ENCODE data around the gene ELAVL1.

Gene ELAVL1

DNA sequence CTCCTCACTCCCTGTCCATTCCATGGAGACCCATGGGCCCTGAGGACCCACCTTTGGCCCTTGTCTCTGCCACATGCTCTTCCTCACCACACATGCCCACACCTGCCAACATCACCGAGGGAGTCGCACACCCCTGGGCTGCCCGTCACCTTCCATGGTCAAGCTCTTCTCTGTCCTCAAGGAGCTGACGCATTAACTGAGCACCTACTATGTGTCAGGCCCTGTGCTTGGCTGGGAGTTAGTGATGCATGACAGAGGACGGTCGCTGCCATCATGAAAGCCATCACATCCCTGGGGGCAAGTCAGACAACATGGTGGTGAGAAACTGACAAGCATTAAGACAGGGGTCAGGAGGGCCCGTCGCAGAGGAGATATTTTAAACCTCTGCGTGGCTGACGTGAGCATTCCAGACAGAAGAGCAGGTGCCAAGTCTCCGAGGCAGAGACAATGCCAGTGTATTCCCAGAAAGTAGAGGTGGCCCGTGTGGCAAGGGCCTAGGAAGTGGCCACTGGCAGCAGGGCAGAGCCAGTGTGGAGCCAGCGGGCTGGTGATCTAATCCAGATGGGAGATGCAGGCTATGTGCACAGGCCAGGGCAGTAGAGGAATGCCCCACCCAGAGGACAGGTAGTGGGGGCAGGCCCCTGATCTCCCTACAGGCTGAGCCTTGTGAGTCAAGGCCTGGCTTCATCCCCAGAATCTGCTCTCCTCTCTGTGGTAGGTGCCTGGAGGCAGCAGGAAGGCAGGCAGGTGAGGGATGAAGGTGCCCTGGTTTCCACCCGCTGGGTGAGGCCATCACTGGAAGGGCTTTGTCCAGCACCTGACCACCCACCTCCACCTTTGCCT lies 21.2 kb downstream of the ELAVL1 start:
- no peak for DNase-seq

DNA sequence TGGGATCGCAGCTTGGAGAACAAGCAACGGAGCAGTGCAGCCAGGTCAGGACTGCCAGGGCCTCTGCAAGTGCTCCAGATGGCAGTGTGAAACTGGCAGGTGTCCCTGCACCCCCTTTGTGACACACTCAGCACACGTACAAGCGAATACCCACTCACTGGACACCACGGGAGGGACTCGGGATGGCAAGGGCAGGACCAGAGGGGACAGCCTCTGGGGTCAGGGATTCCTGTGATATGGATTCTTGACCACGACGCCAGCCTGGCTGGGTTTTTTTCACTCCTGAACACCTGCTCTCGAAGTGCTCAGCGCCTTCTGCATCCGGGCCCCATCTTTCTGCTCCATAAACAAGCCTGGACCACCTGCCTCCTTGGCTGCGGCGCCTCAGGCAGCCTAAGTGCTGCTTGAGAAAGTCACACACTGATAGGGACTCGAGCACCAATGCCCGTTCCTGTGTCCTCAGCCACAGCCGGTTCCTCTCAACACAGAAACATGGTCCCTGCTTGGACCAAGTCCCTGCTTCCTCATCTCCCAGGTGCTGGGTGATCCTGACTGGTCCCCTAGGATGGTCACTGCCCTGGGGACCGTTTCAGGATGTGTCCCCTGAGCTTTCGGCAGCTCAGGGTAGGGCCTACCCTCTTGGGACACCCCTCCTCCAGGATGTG lies 22.0 kb downstream of the ELAVL1 start:
- DNase-seq = no peak

- DNase-seq = no peak
Observed at GRCh38 chr19:7982651-7983099, 22.8 kb downstream of the ELAVL1 start.

- DNase-seq = no peak
Observed at GRCh38 chr19:7982103-7982502, 23.3 kb downstream of the ELAVL1 start.

- DNase-seq = no peak
Observed at GRCh38 chr19:7981661-7982060, 23.8 kb downstream of the ELAVL1 start.

- DNase-seq = no peak
Observed at GRCh38 chr19:7981199-7981598, 24.2 kb downstream of the ELAVL1 start.

DNA sequence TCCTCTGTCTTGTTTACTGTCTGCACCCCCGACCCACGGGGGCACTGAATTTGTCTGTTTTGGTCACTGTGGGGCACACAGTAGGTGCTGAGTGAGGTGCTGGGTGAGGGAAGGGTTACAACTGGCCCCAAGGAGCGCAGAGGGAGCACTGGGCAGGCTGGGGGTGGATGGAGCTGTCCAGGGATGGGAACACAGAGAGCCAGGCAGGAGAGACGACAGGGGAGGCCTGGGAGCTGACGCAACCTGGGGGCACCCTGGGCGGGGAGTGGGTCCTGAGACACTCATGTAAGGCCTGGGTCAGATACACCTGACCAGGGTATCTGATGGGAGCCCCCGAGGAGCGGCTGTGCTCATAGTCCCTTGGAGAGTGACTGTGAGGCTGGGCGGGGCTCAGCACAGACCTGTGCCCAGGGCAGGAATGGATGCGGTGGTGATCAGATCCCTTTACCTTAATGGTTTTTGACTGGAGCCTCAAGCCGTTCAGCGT lies 24.8 kb downstream of the ELAVL1 start:
- DNase-seq = no peak

DNA sequence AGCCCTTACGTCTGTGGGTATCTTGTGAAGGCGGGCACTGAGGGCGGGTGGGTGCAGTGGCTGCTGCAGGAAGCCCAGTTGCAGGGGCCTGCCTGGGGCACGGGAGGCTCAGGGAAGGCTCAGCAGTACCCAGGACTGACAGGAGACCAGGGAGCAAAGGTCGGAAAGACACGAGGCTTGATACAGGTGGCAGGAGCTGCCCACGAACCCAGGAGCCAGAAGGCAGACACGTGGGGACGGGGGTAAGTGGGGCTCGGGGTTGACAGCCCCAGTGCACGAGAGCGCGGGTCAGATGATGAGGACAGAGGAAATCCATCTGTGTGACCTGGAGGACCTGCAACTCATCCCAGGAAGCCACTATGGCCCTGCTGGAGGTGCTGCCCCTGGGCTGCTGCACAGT lies 25.3 kb downstream of the ELAVL1 start:
- DNase-seq = no peak

- no peak for DNase-seq
Observed at GRCh38 chr19:7979559-7979958, 25.9 kb downstream of the ELAVL1 start.

GRCh38 chr19:7979011-7979410 lies 26.4 kb downstream of the ELAVL1 start:
- DNase-seq = no peak

DNA sequence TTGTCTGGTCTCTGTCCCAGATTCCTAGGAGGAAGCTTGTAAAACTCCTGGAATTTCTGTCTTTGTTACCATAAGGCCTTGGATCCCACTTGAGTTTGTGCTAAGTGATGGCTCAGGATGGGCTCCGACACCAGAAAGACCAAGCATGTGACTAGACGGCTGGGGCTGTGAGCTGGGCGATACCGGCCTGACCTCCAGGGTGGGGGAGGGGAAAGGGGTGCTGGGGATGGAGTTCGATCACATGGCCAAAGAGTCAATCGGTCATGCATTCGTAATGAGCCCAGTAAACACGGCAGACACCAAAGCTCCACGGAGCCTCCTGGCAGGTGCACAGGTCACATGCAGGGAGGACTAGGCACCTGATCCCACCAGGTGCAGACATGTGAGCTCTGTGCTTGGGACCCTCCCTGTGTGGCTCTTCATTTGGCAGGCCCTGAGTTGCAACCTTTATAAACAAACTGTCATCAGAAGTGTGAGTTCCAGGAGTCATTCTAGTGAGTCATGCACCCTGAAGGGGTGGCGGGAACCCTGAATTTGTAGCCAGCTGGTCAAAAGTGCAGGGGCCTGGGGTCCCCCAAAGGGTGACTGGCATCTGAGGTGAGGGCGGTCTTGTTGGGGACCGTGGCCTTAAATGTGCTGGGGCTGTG lies 27.1 kb downstream of the ELAVL1 start:
- no peak for DNase-seq

DNA sequence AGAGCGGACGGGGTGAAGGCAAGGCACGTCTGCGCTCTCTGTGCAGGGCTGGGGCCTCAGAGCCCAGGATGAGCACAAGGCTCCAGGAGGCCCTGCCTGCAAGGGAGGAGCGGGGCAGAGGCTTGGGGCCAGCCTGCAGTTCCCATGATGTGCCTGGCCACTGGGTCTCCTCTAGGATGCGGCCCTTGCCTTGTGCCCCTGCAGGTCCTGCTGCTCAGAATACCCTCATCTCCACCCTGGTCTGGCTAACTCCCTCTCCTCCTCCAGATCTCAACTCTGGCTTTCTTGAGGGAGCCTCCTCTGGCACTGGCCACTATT lies 27.8 kb downstream of the ELAVL1 start:
- DNase-seq = no peak

DNA sequence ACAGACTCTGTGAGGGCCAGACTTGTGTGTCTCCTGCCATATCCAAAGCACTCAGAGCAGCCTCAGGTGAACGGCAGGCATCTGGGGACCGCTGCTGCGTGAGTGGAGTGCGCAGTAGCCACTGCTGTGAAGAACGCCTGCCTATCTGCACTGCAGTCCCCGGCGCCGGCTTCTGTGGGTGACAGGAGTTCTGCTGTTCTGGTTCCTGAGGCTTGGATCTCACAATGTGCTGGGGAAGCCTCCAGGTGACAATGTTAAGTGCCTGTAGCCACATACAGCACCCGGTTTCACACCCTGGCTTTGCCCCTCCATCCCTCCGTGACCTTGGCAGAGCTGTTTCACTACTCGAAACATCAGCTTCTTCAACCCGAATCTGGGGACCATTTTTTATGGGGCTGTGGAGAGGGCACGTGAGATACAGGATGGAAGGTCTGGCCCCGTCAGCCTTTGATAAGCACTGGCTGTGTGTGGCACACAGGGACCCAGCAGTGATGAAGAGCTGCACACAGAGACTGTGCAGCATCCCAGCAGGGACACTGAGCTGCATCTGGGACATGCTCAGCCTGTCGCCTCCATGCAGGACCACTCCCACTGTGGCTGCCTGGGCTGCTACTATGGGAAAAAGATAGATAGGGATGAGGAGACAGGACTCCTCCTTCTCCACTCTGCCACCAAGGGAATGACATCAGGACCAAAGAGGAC lies 28.3 kb downstream of the ELAVL1 start:
- no peak for DNase-seq

DNA sequence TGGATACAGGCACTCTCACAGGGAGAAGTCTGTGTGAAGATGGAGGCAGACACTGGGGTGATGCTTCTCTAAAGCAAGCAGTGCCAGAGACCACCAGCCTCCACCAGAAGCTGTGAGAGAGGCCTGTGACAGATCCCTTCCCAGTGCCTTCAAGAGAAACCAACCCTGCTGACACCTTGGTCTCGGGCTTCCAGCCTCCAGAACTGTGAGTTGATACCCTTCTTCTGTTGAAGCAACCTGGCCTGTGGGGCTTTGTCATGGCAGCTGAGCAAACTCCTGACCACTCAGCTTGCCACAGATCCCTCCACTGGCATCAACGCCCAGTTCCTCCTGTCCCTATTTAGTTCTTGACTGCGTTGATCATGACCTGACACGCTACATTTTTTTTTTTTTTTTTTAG lies 29.0 kb downstream of the ELAVL1 start:
- DNase-seq = no peak

- DNase-seq = no peak
Observed at GRCh38 chr19:7975037-7975436, 30.4 kb downstream of the ELAVL1 start.

GRCh38 chr19:7973883-7974282 lies 31.6 kb downstream of the ELAVL1 start:
- no peak for DNase-seq

DNA sequence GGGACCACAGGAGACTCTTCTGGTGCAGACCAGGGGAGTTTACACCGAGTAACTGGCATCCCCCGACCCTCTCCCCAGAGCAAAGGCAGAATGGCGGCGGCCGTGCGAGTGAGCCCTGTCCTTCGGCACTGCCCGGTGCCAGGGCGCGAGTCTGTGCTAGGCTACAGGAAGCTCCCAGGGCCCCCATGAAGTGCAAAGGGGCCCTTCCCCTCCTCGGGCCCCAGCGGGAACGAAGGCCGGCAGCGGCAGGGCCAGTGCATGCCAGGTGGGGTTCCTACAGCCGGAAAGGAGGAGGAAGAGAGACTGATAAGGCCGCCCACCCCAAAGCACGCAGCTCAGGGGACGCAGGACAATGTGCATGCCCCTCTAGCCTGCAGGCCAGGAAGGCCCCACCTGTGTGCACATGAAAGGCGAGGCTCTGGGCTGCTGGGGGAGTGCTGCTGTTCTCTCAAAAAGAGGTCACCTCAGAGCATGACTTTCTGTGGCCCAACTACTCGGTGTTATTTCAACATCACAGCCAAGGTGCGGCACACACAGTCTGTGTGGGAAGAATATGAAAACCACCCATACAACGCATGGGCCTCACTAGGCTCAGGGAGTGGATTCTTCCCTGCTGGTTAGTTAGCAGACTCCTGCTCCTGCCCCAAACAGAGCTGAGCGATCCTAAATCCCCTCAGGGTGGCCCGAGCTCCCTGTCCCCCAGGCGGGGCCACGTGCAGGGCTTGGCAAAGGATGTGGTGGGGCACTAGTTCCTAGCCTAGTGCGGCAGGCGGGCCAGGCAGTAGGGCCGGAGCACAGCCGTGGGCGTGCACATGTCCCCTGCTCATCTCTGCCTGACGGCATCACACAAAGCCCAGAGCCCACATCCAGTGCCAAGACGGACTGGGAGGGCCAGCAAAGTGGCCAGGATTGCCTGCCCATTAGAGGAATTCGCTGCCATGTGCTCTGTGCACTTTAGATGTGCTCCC lies 33.6 kb downstream of the ELAVL1 start:
- no peak for DNase-seq

- DNase-seq = no peak
Observed at GRCh38 chr19:7970716-7971448, 34.6 kb downstream of the ELAVL1 start.

DNA sequence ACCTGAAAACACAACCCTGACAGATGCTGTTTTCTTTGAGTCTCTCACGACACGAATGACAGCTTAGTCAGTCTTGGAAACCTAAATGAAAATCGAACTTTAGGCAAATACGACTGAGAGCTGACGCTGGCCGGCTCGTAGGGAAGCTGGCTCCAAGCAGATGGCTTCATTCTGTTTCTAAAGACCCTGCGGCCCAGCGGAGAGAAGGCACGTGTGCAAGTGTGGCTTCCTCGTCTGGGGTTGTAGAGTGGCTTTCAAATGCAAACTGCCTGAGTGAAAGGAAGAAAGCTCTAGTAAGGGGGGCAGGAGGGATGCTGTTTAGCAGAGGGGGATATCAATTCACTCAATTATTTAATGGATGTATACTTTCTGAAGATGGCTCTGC lies 35.9 kb downstream of the ELAVL1 start:
- DNase-seq = no peak

DNA sequence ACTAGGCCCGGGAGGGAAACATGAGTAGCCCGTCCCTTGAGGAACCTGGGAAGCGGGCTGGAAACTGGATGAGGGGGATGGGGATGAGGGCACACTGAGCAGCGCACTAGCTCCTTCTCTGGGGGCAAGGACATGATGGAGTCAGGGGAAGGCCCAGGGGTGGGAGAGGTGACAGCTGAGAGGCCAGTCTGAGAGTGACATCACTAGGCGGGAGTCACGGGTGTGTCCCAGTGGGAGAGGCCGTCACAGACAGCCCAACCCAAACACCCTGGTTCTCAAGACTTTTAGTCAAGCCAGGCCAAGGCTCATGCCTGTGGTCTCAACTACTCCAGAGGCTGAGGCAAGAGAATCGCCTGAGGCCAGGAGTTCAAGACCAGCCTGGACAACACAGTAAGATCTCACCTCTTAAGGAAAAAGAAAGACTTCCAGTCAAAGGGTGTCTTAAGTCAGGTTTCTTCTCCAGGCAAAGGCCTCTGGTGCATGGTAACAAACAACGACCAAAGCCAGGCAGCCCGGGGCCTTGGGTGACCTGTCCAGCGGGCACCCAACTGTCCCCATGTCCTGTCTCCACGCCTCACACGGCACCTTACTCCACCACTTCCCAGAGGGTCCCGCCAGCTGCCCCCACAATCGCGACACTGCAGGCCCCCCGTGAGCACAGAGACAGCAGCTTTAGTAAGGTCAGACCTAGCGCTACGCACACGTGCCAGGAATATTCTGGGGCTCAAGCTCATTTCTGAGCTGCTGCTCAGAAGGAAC lies 36.5 kb downstream of the ELAVL1 start:
- DNase-seq = no peak
